GM21447 (cell line): Measurements from ENCODE around the gene CELSR1.

ENCODE experiments used
- ATAC-seq: cut with Tn5 transposase; IDR thresholded peaks from one replicate; pipeline ENCODE4 v1.9.1; 2021; ENCODE audit not compliant: unreplicated experiment

Gene CELSR1

DNA sequence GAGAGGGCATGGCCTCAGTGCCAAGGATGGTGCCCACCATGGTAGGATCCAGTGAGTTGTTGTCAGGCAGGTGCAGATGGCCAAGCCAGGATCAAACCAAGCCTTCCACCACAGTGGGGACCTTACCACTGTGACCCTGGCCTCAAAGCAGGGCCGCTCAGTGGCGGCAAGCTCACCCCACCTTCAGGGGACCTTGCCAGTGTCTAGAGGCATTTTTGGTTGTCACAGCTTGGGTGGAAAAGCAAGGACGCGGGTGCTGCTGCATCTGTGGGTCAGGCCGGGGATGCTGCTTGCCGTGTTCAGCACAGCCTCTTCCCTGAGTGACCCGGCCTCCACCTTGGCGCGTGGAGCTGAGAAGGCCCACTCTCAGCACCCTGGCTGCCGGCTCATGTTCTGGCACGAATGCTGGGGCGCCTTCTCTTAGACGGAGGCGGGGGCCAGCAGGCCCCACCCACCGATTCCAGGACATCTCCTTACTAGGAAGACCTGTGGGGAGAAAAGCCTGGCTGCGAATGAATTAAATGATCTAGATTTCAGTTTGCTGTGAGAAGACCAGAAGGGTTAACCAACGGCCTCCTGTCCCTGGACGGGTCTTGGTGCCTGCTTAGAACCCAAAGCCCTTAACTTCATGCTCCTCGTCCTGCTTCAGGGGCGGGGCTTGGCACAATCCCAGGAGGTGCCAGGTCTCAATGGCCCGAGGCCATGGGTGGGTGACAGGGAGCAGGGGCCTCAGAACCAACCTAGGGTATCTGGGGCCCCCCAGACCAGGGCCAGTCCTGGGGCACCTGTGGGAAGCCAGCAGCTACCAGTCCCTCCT, 183.0 kb downstream of the CELSR1 start:
- ATAC-seq, result no peak

DNA sequence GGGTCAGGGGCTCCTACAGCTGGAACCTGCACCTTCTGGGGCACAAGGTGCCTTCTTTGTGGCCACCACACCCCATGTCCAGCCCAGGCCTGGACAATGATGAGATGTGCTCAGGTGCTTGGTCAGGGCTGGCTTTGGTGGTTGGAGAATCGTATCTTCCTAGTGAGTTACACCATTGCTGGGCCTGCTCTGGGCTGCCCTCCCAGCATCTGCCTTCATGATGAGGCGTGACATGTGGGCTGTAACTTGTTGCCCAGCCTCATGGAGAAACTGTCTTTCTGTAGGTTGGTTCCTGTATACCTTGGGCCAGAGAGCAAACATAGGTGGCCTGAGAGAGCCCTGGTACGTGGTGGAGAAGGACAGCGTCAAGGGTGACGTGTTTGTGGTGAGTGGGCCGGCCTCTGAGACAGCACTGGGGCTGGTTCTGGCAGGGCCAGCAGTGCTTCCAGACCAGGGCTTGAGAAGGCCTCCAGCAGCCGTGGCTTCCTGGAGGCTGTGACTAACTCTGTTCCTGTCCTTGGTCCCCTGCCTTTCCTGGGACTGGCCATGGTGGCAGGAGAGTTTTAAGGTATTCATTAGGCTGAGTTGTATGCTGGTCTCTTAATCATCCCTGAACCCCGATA, 183.8 kb downstream of the CELSR1 start:
- no peak for ATAC-seq

DNA sequence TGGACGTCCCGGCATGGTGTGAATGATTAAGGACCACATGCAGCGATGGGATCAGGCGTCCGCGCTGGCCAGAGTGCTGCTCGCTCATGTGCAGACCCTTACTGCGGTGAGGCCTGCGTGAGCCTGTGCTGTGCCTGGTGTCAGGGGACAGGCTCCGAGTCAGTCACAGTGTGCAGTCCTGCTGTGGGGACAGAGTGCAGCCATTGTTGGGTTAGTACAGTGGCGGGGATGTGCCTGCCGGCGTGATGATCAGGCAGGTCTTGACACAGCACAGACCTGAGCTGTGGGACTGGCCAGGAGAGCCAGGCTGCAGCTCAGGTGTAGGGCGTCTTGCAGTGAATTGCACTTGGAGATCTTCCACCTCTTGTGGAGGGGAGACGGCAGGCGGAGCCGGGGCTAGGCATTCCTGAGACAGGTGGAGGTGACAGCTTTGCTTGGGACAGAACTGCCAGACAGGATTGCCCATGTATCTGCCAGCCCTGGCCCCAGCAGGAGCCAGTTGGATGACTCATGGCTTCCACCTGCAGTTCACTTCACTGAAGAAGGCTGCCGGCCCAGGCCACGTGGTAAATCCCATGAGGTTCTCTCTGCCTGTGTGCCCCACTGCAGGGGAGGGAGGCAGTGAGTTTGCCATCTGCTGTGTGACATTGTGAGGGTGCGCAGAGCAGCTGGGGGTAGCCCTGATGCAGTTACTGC, 184.6 kb downstream of the CELSR1 start:
- no peak for ATAC-seq

DNA sequence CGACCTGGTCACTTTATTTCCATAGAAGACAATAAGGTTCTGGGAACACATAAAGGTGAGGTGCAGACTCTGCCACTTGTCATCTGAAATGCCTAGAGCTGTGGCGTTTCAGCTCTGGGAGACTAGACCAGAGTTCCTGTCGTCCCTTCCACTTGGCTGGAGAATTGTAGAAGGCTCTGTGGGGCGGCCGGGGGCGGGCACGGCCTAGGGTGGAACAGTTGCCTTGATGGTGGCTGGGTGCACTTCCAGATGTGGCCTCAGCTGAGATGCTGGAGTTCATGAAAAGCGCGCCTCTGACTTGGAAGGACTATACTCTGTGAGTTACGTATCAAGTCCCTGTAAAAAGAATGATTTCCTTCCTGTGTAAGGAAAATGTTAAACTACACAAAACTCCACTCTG, 185.1 kb downstream of the CELSR1 start:
- ATAC-seq, result no peak

DNA sequence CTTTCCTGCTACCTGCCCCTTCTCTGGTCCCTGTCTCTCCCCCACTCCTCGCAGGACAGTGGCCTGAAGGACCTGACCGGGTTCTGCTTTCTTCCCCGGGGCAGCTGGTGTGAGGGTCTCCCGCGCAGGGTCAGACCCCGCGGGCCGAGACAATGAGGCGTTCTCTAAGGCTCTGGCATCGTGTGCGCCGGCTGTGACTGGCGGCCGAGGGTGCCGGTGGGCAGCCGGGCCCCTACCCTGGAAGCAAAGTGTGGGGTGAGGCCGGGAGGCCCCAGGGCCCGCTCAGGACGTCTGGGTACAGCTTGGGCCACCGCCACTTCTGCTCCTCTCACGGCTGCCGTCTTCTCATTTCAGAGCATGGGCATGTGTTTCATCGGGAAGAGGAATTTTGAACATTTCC, 185.7 kb downstream of the CELSR1 start:
- no peak for ATAC-seq

DNA sequence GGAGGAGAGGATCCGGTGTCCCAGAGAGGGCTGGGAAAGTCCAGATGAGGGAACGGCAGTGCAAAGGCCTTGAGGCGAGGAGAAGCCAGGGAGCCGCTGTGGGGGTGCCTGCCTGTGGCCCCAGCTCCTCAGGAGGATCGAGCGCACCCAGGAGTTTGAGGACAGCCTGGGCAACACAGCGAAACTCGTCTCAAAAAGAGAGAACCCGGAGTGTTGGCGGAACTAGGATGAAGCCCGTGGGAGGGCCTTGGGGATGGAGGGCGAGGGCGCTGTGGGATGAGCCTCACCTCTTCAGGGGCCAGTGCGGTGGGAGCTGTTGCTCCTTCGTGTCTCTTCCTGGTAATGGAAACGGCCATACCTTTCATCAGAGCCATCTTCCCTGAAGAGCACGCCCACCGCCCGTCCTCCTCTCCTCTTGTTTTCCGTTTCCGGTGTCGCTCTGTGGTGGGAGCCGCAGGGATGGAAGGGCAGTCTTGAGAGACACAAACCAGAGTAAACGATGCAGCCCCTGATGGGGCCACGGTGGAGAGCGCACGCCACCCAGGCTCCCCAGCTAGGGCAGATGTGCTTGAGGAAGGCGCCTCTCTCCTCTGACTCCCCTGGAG, 186.2 kb downstream of the CELSR1 start:
- ATAC-seq, result no peak

DNA sequence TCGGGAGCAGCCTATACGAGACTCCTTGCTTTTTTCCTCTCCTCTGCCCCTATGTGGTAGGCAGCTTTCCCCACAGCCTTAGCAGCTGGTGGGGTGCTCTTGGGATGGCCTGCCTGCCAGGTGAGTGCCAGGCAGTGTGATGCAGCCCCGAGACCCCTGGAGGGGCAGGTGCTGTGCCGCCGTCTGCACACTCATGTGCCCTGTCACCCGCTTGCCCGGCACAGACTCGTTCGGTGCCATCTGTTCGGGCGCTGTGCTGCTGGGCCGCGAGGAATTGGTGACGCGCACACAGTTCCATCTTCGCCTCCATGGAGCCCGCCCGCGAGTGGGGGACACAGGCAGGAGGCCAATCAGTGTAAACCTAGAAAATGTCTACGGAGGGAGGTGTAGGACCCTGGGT, 186.8 kb downstream of the CELSR1 start:
- no peak for ATAC-seq

DNA sequence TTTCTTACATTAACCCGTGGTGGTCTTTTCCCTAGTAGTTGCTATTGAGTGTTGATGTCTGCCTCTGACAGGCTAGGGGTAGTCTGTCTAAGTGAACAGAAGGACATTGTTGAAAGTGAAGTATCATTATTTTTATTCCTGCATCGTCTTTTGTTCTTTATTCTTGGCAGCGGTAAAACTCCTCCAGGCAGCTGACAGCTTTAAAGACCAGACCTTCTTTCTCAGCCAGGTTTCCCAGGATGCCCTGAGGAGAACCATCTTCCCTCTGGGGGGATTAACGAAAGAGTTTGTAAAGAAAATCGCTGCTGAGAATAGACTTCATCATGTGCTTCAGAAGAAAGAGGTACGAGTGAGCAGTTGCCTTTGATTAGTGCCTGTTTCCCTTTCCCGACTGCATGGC, 187.3 kb downstream of the CELSR1 start:
- no peak for ATAC-seq

DNA sequence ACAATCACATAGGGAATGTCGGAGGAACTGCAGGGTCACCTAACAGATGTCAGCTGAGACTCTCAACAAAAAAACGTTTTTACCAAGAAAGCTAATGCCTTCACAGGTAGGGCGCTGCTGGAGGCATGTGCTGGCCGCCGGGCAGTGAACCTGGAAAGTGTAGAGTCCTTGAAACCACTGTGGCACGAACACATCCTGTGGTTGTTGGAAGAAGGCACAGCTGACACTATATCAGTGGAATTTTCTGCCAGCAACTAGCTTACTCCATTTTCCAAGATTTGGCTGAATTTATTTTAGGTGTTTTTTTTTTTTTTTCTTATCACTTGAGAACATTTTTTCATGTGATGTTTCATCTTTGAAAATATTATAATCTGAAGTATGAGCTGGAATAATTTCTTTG, 187.7 kb downstream of the CELSR1 start:
- ATAC-seq, result no peak

DNA sequence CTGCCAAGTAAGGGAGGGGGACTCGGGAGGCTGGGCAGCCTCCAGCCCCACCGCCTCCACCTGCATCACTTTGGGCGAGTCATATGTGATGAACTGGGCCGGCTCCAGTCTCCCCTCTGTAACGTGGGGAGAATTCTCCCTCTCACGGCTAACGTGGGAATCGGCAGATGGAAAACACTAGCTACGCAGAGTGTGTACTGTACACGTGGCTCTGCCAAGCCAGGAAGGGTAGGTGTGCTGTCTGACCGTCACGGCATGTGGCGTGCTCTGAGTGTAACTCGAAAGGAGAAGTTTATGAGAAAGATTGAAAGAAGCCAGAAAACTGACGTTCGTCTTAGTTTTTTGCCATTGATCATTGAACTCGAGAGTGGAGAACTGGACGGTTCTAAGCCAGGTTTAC, 188.2 kb downstream of the CELSR1 start:
- ATAC-seq, result no peak

DNA sequence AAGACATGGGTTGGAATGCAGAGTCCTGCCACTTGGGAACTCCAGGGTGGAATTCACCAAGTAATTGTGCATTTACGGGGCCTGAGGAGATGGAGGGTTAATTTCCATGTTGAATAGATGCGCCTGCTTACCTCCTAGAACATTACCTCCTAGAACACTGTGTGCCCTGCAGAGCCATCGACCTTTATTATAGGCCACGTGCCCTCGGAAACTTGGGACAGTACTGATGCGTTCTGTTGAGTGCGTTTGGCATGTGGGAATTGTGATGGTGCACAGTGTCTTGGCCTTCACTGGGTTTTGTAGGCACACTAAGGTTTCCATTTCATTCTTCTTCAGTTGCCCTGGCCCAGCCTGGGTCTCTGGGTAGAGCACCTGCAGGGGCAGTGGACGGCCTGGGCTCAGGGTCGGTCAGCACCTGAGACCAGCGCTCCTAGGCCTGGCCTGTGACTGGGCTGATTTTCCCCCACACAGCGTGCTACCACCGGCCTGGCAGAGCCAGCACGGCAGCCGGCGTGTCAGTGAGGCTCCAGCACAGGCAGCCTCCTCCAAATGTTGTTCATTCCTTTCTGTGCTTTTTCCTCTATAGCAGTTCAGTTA, 189.2 kb downstream of the CELSR1 start:
- ATAC-seq, result no peak

DNA sequence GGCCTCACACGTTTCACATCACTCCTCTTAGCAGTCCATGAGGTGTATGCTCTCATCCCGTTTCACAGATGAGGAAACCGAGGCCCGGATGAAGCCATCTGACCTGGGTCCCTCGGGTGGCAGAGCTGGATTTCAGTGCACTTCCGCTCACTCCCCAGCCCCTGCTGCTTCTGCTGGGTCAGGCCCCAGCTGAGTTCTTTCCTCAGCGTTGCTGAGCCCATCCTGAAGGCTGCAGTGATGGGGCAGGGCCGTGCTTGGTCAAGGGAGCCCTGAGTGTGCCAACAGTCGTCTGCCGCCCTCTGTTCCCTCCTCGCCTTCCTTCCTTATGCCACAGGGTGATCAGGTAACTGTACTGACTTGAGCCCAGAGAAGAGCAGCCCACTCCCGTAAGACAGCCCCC, 189.8 kb downstream of the CELSR1 start:
- no peak for ATAC-seq

DNA sequence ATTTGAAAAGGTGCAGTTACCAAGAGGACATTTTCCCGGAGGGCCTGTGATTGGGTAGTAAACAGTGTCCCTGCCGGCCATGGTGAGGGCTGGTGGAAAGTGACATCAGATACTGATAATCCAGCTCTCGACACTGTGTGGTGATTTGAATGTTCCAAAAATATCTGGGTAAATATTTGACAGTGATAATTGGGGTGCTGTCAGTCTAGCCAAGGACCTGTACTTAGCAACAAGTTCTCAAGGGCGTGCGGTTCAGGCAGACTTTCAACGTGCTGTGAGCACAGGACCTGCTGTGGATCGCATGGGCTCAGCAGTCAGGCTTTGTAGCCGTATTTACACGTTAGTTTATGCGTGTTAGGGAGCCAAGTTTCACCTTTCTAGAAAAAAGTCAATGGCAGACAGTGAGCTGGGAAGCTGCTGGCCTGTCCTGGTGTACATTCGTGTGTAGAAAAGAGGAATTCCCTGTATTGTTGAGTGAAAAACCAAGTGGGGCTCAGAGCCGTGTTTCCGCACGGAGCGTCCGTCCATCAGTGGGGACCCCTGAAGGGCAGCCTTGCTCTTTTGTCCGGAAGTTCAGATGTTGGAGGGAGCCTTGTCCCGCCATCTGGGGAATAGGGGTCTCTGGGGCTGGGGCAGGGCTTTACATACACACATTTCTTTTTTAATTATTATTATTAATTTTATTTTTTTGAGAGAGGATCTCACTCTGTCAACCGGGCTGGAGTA, 190.6 kb downstream of the CELSR1 start:
- ATAC-seq, result no peak

DNA sequence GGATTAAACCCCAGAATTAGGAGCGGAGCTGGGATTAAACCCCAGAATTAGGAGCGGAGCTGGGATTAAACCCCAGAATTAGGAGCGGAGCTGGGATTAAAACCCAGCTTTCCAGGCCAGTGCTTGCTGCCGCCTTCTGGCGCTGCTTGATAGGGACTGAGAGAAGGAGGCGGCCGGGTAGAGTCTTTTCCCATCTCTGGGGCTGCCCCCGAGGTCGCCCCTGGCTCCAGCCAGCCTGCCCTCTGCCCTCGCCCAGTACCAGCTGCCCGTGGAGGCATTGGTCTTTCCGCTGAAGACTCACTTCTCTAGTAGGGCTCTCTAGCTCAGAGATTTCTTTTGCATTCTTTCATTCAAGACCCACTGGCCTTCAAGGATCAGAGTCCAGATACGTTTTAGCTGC, 196.7 kb downstream of the CELSR1 start:
- no peak for ATAC-seq

DNA sequence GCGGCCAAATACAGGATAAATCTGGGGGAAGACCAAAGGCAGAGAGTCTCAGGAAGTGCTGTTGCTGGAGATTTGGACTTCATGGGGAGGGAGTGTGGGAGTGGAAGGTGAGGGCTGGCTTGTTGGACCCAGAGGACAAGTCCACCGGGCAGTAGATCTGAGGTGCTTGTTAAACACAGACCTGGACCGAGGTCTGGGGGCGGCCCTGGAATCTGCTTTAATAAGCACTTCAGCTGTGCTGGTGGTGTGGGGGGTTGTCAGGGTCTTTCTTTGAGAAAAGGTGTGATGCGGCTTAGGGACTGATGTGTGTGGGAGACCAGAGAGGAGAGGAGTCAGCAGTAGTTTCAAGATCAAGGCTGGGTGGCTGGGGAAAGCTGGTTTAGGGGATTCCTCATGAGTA, 197.5 kb downstream of the CELSR1 start:
- no peak for ATAC-seq

DNA sequence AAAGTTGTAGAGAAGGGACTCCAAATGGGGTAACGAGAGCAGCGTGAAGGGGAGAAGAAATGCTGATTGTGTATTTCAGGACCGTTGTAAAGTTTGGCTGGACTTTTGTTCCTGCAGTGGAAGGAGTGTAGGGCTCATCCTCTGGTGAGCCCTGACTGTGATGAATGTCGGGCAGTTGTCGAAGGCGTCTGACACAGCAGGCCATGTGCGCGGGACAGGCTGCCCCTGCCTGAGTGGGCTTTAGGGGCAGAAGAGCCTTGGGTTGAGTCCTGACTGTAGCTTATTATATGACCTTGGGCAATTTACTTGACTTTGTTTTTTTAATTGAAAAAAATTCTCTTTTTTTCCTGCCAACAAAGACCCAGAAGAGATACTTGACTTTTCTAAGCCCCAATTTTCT, 198.8 kb downstream of the CELSR1 start:
- no peak for ATAC-seq

DNA sequence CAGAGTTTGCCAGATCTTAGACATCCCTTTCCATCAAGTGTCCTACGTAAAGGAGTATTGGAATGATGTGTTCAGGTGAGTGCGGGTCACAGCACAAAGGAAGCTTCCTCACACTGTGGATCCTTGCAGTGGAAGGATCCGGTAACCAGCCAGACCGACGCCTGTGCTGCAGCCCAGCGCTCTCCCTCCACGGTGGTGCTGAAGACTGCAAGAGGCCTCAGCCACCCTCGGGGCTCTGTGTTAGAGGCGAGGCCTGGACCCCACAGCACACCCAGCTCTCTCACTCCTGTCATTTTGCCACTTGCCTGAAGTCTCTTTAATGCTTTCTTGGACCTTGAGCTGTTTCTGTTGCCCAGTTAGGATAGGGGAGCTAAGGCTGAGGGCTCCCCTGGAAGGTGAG, 199.6 kb downstream of the CELSR1 start:
- no peak for ATAC-seq

DNA sequence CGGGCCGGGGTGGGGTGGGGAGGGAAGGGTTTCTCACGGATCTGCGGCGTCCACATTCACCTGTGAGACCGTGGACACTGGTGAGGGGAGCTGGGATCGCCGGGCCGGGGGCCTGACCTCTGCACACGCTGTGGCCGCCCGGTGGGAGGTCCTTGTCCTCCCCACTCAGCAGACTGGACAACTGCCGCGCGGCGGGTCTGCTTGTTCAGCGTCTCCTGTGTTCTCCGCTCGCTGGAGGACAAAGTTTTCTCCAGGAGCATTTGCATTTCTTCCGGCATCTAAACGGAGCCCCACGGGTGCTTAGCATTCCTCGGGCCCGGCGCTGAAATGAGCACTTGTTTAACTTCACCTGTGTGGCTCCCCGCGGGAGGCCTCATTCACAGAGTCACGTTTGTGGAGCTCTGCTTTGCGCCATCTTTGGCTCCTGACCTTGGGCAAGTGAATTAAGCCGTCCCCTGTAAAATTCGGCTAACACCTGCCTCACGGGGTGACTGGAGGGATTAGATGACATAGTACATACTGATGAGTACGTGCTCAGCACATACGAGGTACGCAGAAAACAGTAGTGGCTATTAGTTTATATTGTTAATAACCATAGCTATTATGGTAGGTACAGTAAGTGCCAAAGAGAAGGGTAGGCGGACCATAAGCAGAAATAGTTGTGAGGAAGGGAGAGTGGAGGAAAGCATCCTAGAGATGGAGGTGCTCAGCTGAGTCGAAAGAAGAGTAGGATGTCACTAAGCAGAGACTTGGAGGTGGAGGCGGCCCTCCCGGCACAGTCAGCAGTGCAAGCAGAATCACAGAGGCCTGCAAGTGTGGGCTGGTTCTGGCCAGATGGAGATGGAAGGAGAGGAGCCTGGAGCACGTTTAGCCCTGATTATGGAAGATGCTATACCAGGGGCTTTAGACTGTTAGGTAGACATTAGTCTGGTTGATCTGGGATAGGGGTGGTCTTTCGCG, 201.0 kb downstream of the CELSR1 start:
- ATAC-seq, result no peak
